Measurements from ENCODE around the gene ACBD6. TPM values are rescaled to one million over a fixed set of nuclear protein-coding genes. Genes with fewer than 3 reads are reported as not detected.

Gene ACBD6
- total RNA-seq, 1 experiment from 2014 or later = 73.6 TPM

- intact Hi-C loops (cut with micrococcal nuclease; ENCODE audit: unreplicated experiment) = no loop called here
- Mint-ChIP-seq H3K27ac (ENCODE audit: unreplicated experiment) (peak overlapping the region; percentile 22), H3K9me3 (ENCODE audit: low read depth, unreplicated experiment) (no peaks in the 10 kb centered on the region), H3K4me3 (ENCODE audit: low read depth, unreplicated experiment) (no peak overlapping the region), H3K4me1 (ENCODE audit: low read depth, unreplicated experiment) (no peaks in the 10 kb centered on the region), H3K36me3 (ENCODE audit: insufficient read depth, unreplicated experiment) (peaks cover 8% of the 10 kb centered on the region), H3K27me3 (ENCODE audit: unreplicated experiment) (peaks cover 59% of the 10 kb centered on the region)
- TF ChIP-seq CTCF (IDR thresholded peaks at IDR 0.05; ENCODE audit: unreplicated experiment) = no peak
- no TSS peak for BruUV-seq (replicated peaks)
- CTCF ChIA-PET = no interaction called here
- DNase-seq = no peak
Observed at GRCh38 chr1:180257486-180257885, 244.9 kb downstream of the ACBD6 start.

- Mint-ChIP-seq H3K4me1 (ENCODE audit: low read depth, unreplicated experiment) (no peaks in the 10 kb centered on the region), H3K9me3 (ENCODE audit: low read depth, unreplicated experiment) (no peaks in the 10 kb centered on the region), H3K36me3 (ENCODE audit: insufficient read depth, unreplicated experiment) (peaks cover 8% of the 10 kb centered on the region), H3K27me3 (ENCODE audit: unreplicated experiment) (peaks cover 59% of the 10 kb centered on the region), H3K4me3 (ENCODE audit: low read depth, unreplicated experiment) (no peak overlapping the region), H3K27ac (ENCODE audit: unreplicated experiment) (no peak overlapping the region)
- no TSS peak for BruUV-seq (replicated peaks)
- CTCF ChIA-PET = no interaction called here
- TF ChIP-seq CTCF (IDR thresholded peaks at IDR 0.05; ENCODE audit: unreplicated experiment) = no peak
- intact Hi-C loops (cut with micrococcal nuclease; ENCODE audit: unreplicated experiment) = no loop called here
- DNase-seq = no peak
Observed at GRCh38 chr1:180257028-180257386, 245.4 kb downstream of the ACBD6 start.

- DNase-seq = no peak
- Mint-ChIP-seq H3K9me3 (ENCODE audit: low read depth, unreplicated experiment) (no peaks in the 10 kb centered on the region), H3K4me3 (ENCODE audit: low read depth, unreplicated experiment) (no peak overlapping the region), H3K36me3 (ENCODE audit: insufficient read depth, unreplicated experiment) (peaks cover 8% of the 10 kb centered on the region), H3K27ac (ENCODE audit: unreplicated experiment) (no peak overlapping the region), H3K4me1 (ENCODE audit: low read depth, unreplicated experiment) (no peaks in the 10 kb centered on the region), H3K27me3 (ENCODE audit: unreplicated experiment) (peaks cover 56% of the 10 kb centered on the region)
- CTCF ChIA-PET = no interaction called here
- no TSS peak for BruUV-seq (replicated peaks)
- no peak for TF ChIP-seq CTCF (IDR thresholded peaks at IDR 0.05; ENCODE audit: unreplicated experiment)
- intact Hi-C loops (cut with micrococcal nuclease; ENCODE audit: unreplicated experiment) = no loop called here
Observed at GRCh38 chr1:180256341-180257027, 245.9 kb downstream of the ACBD6 start.

GRCh38 chr1:180255536-180256340, 246.6 kb downstream of the ACBD6 start:
- no TSS peak for BruUV-seq (replicated peaks)
- no peak overlapping the region for H3K4me3 Mint-ChIP-seq (ENCODE audit: low read depth, unreplicated experiment)
- TF ChIP-seq CTCF (IDR thresholded peaks at IDR 0.05; ENCODE audit: unreplicated experiment) = no peak
- H3K36me3 Mint-ChIP-seq (ENCODE audit: insufficient read depth, unreplicated experiment) = peaks cover 8% of the 10 kb centered on the region
- intact Hi-C loops (cut with micrococcal nuclease; ENCODE audit: unreplicated experiment) = no loop called here
- CTCF ChIA-PET = no interaction called here
- no peak for DNase-seq
- H3K27me3 Mint-ChIP-seq (ENCODE audit: unreplicated experiment) = peaks cover 49% of the 10 kb centered on the region
- H3K4me1 Mint-ChIP-seq (ENCODE audit: low read depth, unreplicated experiment) = no peaks in the 10 kb centered on the region
- no peaks in the 10 kb centered on the region for H3K9me3 Mint-ChIP-seq (ENCODE audit: low read depth, unreplicated experiment)
- no peak overlapping the region for H3K27ac Mint-ChIP-seq (ENCODE audit: unreplicated experiment)
